IPS-NIHi7 (cell line): ENCODE data around the gene ENKUR.

Experiments used
- DNase-seq: peaks from one replicate; pipeline ENCODE4 v3.0.0; 2012; ENCODE audit warnings: mixed read lengths; ENCODE audit errors: extremely low spot score

ENKUR gene

GRCh38 chr10:24947304-24948097 is 68.5 kb downstream of the ENKUR start:
- no peak for DNase-seq

GRCh38 chr10:24944512-24945255 is 71.3 kb downstream of the ENKUR start:
- DNase-seq, result peak; percentile 57

GRCh38 chr10:24938525-24938924 is 77.4 kb downstream of the ENKUR start:
- no peak for DNase-seq

GRCh38 chr10:24938076-24938475 is 77.9 kb downstream of the ENKUR start:
- DNase-seq, result no peak

GRCh38 chr10:24935504-24936292 is 80.3 kb downstream of the ENKUR start:
- no peak for DNase-seq
